Lower lobe of right lung (tissue), 2 donors: ENCODE measurements around the gene MIOS. TPM values are rescaled to one million over a fixed set of nuclear protein-coding genes. Genes with fewer than 3 reads are reported as not detected.

ENCODE experiments used
- ATAC-seq, 2 donors: fragments of 200-7000 bp; cut with Tn5 transposase; one replicate each; pipeline ENCODE4 v1.9.1; 2020 to 2022; ENCODE audit warnings: mild to moderate bottlenecking in 2 of 2, moderate library complexity in 2 of 2
- DNase-seq: peaks from one replicate; pipeline ENCODE4 v3.0.0-alpha.2; 2020
- H3K27ac ChIP-seq: fragments of 200-600 bp; one replicate; pipeline ENCODE4 v1.8.0; 2022
- H3K27me3 ChIP-seq: fragments of 200-600 bp; one replicate; pipeline ENCODE4 v1.8.0; 2022; ENCODE audit warnings: low read depth
- H3K36me3 ChIP-seq: fragments of 200-600 bp; one replicate; pipeline ENCODE4 v1.8.0; 2022; ENCODE audit warnings: mild to moderate bottlenecking
- H3K4me1 ChIP-seq: fragments of 200-600 bp; one replicate; pipeline ENCODE4 v1.8.0; 2022
- H3K4me3 ChIP-seq: fragments of 200-600 bp; one replicate; pipeline ENCODE4 v1.8.0; 2022; ENCODE audit warnings: mild to moderate bottlenecking
- H3K9me3 ChIP-seq: fragments of 200-600 bp; one replicate; pipeline ENCODE4 v1.8.0; 2022
- intact Hi-C: fragments of 100-400 bp; cut with DNase I; formaldehyde crosslinking; loops from one replicate; pipeline ENCODE4 v1.11.0; 2022
- long read RNA-seq: library from polyadenylated mRNA; unstranded; transcript quantifications from one replicate; pipeline ENCODE4 v2.0.0, GENCODE V29; 2021
- total RNA-seq: library from RNA; stranded (reverse); fragmentation: NEBNext Ultra II Directional; extraction: Animal tissue kit (Norgen Biotek cat#: 25700); gene quantifications from one replicate; pipeline ENCODE4 v1.2.1, GENCODE V29; 2021
- TF ChIP-seq, protein P1 (sequence below): fragments of 200-600 bp; IDR thresholded peaks from one replicate; pipeline ENCODE4 v1.8.0; 2022; ENCODE audit warnings: antibody characterized with exemption, mild to moderate bottlenecking
- donor health status: DM: no; HTN: yes; CAD: no; lungs with severe emphysema.

MIOS gene
- total RNA-seq = 28.8 TPM
- long read RNA-seq, partial matches to known transcripts = 13 of 38 reads
- long read RNA-seq, other reads (novel, unspliced or antisense) = 22 of 38 reads

DNA sequence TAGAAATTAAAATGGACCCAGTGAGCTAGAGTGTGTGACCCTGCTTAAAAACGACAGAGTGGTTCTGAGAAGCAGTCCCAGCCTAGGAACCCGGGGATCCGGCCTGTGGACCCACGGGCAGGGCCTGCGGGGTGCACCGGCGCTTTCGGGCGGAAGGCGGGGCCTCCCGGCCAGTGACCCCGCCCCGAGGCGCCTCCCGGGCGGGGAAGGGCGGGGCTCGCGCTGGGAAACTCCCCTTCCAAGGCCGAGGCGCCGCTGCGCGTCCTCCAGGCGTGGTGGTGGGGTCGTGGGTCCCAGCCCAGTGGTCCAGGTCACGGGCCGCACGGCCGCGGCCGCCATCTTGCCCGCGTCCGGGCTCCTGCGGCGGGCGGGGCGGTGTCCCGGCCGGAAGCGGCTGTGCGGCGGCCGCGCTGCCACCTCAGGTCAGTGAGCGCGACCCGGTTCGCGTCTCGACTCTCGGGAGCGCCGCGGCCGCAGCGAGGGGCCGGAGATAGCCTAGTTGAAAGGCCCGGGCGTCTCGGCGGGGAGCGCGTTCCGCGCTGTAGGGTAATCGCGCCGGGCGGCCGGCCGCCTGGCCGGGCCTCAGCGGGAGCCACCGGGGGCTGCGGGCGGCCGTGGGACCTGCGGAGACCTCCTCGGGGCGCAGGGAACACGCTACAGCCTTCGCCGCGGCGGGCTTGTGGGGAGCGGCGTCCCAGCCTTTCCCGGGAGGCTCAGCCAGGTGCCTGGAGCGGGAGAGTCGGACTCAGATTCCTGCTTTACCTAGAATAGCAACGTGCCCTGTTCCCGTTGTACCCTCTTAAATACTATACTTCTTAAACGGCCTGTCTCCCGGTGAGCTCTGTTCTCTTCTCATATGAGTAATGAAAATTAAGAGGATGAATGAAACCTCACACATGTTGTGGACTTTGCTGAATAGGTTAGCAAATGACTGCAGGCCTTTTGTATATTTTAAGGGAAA, at the start of gene MIOS:
Gene MIOS (plus strand): TSS at position 234 of the 961 bp plus-strand sequence. CDS start 5,592 bp downstream, outside the sequence.
- DNase-seq (peak; percentile 93), ATAC-seq (peak; percentile 96 to 97)
- peak within 1 kb of the TSS; percentile 90 for H3K27ac ChIP-seq
- H3K36me3 ChIP-seq = no peaks in the 10 kb centered on the region
- H3K27me3 ChIP-seq = no peaks in the 10 kb centered on the region
- no peaks in the 10 kb centered on the region for H3K9me3 ChIP-seq
- H3K4me3 ChIP-seq = peak within 1 kb of the TSS; percentile 71
- TF ChIP-seq, protein P1, sequence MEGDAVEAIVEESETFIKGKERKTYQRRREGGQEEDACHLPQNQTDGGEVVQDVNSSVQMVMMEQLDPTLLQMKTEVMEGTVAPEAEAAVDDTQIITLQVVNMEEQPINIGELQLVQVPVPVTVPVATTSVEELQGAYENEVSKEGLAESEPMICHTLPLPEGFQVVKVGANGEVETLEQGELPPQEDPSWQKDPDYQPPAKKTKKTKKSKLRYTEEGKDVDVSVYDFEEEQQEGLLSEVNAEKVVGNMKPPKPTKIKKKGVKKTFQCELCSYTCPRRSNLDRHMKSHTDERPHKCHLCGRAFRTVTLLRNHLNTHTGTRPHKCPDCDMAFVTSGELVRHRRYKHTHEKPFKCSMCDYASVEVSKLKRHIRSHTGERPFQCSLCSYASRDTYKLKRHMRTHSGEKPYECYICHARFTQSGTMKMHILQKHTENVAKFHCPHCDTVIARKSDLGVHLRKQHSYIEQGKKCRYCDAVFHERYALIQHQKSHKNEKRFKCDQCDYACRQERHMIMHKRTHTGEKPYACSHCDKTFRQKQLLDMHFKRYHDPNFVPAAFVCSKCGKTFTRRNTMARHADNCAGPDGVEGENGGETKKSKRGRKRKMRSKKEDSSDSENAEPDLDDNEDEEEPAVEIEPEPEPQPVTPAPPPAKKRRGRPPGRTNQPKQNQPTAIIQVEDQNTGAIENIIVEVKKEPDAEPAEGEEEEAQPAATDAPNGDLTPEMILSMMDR = no peak
- intact Hi-C loops = no loop called here
- H3K4me1 ChIP-seq = peaks cover 36% of the 10 kb centered on the region

DNA sequence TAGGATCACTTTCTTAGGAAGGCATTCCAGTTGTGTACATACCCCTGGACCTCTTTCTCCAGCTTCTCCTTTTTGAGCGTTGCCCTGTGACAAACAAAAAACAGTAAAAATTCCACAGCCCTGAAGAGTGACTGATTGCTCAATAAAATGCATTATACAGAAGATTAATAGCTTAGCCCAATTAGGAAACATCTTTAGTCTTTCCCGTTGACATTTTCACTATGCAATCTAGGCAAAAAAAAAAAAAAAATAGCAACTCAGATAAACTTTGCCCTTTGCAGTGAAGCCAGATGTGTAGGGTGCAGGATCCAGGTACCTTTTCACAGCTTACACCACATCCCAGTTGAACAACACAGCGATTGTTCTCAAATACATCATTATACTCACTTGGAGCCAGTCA, 48.9 kb upstream of the MIOS start:
- intact Hi-C loops = no loop called here
- H3K27ac ChIP-seq = no peak overlapping the region
- H3K36me3 ChIP-seq = no peaks in the 10 kb centered on the region
- DNase-seq (no peak), ATAC-seq (no peak)
- H3K9me3 ChIP-seq = no peaks in the 10 kb centered on the region
- TF ChIP-seq, protein P1 = no peak
- no peaks in the 10 kb centered on the region for H3K4me1 ChIP-seq
- no peaks in the 10 kb centered on the region for H3K27me3 ChIP-seq
- no peak overlapping the region for H3K4me3 ChIP-seq

DNA sequence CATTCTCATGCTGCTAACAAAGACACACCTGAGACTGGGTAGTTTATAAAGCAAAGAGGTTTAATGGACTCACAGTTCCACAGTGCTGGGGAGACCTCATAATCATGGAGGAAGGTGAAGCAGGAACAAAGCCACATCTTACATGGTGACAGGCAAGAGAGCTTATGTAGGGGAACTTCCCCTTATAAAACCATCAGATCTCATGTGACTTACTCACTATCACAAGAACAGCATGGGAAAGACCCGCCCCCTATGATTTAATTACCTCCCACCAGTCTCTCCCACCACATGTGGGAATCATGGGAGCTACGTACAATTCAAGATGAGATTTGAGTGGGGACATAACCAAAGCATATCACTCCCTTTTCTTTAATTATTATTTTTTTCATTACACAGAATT, 47.6 kb upstream of the MIOS start:
- TF ChIP-seq, protein P1 = no peak
- H3K27me3 ChIP-seq = no peaks in the 10 kb centered on the region
- intact Hi-C loops = no loop called here
- H3K4me1 ChIP-seq = no peaks in the 10 kb centered on the region
- no peak overlapping the region for H3K4me3 ChIP-seq
- no peaks in the 10 kb centered on the region for H3K36me3 ChIP-seq
- no peak for DNase-seq
- no peak overlapping the region for H3K27ac ChIP-seq
- no peak for ATAC-seq
- H3K9me3 ChIP-seq = no peaks in the 10 kb centered on the region

DNA sequence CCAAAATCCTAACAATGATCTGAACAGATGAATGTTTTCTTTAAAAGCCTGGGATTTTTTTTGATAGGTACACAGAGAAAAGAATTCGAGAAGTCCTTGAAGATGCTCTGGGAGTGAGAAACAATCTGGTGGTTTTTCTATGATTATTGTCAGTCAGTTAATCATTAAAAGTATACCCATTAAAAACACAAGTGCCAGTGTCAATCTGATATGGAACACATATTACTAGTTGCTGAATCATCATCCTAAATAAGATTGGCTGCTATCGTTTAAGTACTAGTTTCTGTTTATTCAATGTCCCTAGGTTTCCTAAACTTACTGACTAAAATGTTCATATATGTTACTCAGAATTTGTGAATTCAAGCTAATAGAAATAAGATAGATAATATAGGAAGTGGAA, 47.2 kb upstream of the MIOS start:
- no peaks in the 10 kb centered on the region for H3K4me1 ChIP-seq
- TF ChIP-seq, protein P1 = no peak
- ATAC-seq (no peak), DNase-seq (no peak)
- H3K9me3 ChIP-seq = no peaks in the 10 kb centered on the region
- H3K36me3 ChIP-seq = no peaks in the 10 kb centered on the region
- no peak overlapping the region for H3K4me3 ChIP-seq
- H3K27ac ChIP-seq = no peak overlapping the region
- H3K27me3 ChIP-seq = no peaks in the 10 kb centered on the region
- intact Hi-C loops = no loop called here

DNA sequence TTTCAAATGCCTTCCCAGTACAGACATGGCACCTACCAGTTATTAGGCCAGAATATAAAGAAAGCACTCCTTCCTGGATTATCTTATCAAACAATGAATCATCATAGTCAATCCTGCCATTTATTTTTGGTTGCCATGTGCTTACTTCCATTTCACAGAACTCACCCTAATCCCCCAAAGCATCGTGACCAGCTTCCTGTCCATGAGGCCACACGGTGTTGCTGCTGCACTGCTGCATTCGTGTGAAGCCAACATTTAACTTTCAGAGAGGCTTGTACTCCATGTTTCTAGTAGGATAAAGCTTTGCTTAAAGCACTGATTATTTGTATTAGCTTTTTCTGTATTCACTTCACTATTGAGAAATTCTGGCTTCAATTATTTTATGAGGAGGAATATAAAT, 45.4 kb upstream of the MIOS start:
- no peaks in the 10 kb centered on the region for H3K36me3 ChIP-seq
- intact Hi-C loops = no loop called here
- no peaks in the 10 kb centered on the region for H3K4me1 ChIP-seq

More for the DNA sequence above, 45.4 kb upstream of the MIOS start:
- H3K4me3 ChIP-seq = no peak overlapping the region
- no peak overlapping the region for H3K27ac ChIP-seq
- TF ChIP-seq, protein P1 = no peak
- DNase-seq (no peak), ATAC-seq (no peak)
- H3K27me3 ChIP-seq = no peaks in the 10 kb centered on the region
- no peaks in the 10 kb centered on the region for H3K9me3 ChIP-seq
